ENCODE data around the gene CFAP53.
"Not testable (repeated sequence)": the region's sequence is repeated elsewhere in the genome, so short reads cannot be mapped to it uniquely, and the experiment has no call there.

The CFAP53 gene, protein sequence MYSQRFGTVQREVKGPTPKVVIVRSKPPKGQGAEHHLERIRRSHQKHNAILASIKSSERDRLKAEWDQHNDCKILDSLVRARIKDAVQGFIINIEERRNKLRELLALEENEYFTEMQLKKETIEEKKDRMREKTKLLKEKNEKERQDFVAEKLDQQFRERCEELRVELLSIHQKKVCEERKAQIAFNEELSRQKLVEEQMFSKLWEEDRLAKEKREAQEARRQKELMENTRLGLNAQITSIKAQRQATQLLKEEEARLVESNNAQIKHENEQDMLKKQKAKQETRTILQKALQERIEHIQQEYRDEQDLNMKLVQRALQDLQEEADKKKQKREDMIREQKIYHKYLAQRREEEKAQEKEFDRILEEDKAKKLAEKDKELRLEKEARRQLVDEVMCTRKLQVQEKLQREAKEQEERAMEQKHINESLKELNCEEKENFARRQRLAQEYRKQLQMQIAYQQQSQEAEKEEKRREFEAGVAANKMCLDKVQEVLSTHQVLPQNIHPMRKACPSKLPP

DNA sequence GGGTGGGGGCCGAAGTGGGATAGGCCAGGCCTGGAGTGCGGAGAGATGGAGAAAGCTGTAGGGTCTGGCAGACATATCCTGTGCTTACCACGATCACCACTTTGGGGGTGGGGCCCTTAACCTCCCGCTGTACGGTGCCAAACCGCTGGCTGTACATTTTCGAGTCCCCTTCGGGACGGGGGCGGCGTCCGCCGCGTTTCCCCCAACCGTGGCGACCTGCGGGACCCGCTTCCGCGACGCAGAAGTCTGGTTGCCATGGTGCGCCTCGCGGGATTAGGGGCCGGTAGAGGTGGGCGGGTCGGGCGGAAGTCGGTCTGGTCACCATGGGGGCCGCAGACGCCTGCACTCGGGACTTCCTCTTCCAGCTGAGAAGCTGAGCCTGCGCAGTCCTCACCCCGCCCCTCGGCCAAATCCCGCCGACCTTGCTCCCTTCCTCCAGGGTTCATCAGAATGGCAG, at the start of gene CFAP53:
CFAP53 (minus strand) TSS at position 248 of the 457 bp plus-strand sequence; CDS start at position 157, 91 bp downstream.
- peak; percentile 73 for DNase-seq (ENCODE audit: low read depth)

DNA sequence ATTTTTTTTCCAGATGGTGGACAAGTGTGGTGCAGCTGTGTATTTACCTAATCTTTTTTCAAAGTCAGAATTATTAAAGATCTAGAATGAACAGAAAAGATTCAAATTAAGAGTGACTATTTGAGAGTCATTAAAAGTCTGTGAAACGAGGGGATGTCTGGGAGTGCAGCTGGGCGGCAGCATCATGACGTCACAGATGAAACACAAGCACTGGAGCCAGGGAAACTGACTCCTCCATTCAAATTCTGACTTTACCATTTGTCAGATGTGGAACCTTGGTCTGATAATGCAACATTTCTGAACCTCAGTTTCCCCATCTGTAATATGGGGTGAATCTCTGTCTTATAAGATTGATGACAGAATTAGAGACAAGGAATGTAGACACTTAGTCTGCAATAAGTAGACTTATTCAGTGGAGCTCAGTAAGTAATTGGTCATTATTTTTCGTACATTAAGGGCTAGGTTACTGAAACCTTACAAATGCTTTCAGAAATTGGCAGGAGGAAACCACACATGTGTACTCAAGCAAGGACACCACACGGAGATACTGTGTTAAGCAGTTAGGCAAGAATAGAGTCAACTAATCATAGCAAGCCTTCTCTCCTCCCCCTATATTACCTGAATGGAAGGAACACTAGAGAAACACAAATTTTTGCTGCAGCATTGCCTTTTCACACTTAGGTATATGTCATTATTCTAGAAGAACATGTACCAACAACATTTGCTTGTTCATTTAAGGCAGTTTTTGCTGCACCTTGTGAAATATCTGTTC, 49.0 kb upstream of the CFAP53 start:
- no peak for DNase-seq (ENCODE audit: low read depth)

DNA sequence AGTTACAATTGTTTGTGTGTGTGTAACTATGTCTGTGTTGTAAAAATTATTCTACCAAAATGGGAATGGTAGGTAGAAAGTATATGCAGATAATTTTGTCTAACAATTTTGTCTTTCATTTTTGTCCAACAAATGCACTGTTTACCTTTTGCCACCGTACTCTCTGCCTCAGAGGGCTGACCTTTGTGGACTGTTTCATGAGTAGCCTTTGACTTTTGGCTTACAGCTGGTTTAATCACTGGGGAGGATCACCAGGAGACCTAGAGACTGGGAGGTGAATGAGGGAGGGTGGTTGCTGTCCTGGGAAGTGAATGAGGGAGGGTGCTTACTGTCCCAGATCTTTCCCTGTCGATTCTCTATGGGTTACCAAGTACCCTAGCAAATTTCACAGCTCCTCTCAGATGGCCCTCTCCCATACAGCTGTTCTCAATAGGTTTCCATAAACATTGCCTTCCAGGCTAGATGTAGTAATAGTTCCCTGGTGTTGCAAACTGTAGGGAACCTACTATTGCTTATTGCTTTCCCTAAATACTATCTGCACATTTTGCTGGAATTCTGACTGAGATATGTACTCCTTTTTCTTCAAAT, 47.7 kb upstream of the CFAP53 start:
- DNase-seq (ENCODE audit: low read depth) = no peak

DNA sequence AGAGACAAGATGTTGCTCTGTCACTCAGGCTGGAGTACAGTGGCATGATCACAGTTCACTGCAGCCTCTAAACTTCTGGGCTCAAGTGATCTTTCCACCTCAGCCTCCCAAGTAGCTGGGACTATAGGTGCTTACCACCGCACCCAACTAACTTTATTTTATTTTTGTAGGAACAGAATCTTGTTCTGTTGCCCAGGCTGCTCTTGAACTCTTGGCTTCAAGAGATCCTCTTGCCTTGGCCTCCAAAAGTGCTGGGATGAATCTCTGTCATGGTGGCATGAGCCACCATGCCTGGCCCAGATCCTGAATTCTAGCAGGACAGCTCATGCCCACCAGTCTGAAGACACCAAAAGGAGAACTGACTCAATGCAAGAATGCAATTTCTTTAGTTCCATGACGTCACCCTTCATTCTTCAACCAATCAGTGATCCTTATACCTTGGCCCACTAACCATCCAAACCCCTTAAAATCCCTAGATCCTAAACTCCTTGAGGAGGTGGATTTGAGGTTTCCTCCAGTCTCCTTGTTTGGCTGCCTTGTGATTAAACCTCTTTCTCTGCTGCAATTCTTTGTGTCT, 46.8 kb upstream of the CFAP53 start:
- DNase-seq (ENCODE audit: low read depth) = no peak

DNA sequence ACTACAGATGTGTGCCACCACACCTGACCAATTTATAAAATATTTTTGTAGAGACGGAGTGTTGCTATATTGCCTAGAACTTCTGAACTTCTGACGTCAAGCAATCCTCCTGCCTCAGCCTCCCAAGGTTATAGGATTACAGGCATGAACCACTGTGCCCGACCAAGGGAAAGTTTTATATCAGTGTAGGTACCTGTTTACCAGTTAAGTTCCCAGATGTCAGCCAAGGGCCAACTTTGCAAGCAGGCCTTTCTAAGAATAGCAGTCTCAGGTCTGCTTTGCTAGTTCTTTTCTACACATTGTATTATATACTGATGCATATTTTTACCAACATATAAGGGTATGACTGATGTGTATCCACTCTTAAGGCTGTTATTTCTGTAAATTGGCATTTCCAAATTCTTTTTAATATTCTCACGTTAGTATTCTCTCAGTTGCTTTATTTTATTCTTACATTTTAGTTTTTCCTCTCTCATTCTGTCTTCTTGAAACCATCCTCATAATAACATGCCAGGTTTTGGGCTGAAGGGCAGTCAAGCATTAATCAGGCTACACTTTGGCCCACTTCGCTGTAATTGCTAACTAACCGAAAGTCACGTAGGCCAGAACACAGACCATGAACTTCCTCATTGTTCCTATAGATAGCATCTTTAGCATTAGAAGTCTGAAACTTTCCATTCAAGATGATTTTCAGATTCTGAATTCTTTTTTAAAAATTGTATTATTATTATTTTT, 46.2 kb upstream of the CFAP53 start:
- DNase-seq (ENCODE audit: low read depth) = no peak

DNA sequence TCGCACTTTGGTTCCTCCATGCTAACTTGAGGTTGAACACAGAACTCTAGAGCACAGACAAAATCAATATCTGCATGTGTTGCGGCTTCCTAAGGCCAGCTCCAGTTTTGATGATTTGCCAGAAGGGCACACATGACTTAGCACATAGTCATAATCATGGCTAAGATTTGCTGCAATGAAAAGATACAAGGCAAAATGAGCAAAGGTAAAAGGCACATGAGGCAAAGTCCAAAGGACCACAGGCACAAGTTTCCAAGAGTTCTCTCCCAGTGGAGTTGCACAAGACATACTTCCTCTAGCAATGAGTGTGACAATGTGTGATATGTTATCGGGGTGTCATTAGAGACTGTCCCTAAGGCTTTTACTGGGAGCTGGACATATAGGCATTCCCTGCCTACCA, 45.4 kb upstream of the CFAP53 start:
- no peak for DNase-seq (ENCODE audit: low read depth)

DNA sequence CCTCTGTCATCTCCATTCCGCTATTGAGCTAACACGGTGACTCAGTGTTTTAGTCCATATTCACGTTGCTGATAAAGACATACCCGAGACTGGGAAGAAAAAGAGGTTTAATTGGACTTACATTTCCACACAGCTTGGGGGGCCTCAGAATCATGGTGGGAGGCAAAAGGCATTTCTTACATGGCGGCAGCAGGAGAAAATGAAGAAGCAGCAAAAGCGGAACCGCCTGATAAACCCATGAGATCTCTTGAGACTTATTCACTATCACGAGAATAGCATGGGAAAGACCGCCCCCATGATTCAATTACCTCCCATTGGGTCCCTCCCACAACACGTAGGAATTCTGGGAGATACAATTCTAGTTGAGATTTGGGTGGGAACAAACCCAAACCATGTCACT, 43.8 kb upstream of the CFAP53 start:
- no peak for DNase-seq (ENCODE audit: low read depth)

DNA sequence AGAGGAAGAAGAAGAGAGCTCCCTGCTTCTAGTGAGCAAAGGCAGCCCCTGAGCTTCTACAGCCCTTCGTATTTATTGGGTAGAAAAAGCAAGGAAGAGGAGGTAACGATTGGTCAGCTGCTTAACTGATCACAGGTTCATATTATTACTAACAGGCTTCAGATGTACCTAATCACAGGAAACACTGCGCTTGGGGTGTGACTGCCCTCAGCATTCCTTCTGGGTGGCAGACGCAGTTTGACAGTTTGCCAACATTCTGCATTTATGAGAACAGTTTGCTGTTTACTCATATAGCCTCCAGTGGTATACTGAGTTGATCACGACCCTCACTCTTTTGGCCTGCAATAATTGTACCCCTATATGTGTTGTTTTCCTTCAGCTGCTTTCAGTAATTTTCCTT, 42.6 kb upstream of the CFAP53 start:
- not testable (repeated sequence) for DNase-seq (ENCODE audit: low read depth)

DNA sequence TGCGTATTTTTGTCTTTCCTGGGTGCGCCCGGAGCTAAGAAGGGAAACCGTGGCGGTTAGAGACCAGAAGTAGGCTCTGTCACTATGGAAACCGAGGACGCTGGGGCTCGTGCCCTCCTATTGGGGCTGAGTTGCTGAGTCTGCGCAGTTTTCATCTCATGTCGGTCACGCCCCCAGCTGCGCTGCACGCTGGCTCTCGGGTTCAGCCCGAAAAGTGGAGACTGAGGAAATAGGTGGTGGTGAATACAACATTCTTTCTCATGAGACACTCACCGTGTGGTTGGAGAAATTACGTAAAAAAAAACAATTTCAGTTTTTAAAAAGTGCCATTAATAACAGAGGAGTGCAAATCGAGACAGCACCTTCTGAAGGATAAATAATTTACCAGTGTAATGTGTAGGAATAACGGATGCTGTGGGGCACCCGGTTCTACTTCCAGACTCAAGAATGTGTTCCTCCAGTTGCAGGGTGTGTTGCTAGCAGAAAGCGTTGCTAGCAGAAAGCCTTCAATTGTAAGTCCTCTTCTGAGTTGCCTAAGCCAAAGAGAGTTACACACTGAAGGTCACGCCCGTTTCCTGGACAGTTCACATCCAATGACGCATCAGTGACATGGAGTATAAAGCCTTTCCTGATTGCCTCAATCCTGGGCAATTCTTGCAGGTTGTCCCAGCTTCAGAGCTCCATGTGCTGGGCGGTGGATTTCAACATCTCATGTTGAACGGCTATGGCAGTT, 41.6 kb upstream of the CFAP53 start:
- peak; percentile 77 for DNase-seq (ENCODE audit: low read depth)

DNA sequence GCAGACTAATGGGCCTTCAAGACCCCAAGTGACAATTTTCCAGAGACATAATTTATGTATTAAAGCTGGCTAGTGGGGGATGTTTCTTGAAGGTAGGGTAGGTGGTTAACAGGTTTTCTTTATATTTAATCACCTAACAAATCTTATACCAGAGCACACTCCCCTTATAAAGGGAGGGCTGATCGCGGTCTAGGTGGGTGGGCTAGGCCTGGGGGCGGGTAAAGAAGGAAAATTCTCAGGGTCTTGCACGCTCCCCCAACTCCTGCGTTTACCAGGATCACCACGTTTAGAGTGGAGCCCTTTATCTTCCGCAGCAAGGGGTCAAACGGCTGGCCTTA, 41.1 kb upstream of the CFAP53 start:
- DNase-seq (ENCODE audit: low read depth) = no peak

DNA sequence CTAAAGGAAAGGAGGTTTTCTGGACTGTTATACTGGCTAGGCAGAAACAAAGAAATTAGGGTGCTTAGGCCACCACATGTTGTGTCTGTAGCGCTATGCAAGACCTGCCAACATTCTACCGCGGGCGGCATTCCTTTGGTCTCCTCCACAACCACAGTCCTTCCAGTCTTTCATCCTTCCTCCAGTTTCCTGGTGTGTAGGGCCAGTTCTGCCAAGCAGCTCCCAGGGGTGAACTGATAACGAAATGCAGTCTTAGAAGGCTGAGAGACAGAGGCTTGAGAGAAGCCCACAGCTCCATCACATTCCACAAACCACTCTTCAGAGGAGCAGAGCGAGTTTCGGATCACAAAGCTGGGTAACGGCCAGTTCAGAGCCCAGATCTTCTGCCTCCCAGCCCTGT, 40.6 kb upstream of the CFAP53 start:
- no peak for DNase-seq (ENCODE audit: low read depth)

DNA sequence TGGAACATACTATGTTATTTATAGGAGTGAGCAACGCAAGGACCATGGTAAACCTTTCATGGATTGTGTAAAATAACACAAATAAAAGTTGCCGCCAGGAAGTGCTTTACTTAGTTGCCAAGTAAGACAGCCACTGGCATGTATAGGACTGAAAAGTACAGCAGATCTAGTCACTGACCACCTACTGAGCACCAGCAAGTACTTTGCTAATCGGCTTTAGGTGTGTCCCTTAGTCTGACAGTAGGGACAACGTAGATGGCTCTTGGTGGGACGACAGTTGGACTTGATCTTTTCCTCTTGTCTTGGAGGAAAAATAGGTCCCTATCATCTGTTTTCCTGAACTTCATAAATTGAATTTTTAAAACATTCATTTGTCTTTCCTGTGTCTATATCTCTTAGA, 34.8 kb upstream of the CFAP53 start:
- no peak for DNase-seq (ENCODE audit: low read depth)

DNA sequence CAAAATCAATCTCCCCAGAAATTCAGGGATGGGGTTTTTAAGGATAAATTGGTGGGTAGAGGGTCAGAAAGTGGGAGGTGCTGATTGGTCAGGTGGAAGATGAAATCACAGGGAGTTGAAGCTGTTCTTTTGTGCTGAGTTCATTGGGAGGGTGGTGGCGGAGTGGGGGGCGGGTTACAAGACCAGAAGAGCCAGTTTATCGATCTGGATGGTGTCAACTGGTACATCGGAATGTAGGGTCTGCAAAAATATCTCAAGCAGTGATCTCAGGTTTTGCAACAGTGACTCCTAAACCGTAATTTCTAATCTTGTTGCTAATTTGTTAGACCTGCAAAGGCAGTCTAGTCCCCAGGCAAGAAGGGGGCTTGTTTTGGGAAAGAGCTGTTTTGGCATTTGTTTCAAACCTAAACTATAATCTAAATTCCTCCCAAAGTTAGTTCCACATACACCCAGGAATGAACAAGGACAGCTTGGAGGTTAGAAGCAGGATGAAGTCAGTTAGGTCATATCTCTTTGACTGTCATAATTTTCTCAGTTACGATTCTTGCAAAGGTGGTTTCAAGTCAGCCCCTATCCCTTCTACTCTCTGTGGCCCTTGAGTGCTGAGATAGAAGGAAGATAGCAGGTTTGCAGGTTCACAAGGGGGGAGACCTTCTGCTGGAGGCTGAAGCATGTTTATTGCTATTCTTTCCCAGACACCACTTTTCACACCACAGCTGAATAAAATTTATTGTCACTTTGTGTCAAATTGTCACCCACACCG, 33.5 kb upstream of the CFAP53 start:
- DNase-seq (ENCODE audit: low read depth) = no peak

DNA sequence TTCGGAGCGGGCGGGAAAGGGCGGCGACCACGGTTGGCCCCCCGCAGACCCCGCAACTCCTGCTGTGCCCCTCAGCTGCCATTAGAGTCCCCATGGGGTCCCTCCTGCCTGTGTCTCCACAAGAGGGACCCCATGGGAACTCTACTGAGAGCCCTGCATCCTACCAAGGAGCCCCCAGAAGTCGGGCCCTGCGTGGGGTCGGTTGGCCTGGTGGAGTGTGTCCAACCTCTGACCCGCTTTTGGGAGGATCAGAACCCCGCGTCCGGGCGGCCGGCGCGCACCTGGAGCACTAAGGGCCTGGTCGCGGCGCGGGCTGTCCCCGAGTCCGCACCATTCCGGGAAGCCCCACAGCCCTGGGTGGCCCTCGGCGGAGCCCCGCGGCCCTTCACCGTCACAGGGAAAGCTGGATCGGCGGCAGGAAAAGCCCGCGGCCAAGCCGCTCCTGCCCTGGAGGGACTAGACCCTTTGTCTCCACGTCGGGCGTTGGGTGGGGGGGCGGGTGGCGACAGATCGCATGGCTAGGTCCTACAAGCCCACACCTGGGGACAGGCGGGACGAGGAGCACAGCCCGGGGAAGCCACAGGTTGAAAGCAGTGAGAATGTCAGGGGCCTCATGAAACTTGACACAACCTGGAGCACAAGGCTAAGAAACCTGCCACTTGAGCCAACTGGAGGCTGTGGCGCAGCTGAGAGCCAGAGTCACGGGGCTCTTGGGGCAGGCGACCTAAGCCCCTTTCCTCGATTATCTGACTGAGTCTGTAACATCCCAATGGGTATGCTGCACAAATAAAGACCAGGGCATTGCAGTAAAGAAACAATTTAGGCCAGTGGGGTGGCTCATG, 32.4 kb upstream of the CFAP53 start:
- DNase-seq (ENCODE audit: low read depth) = no peak

DNA sequence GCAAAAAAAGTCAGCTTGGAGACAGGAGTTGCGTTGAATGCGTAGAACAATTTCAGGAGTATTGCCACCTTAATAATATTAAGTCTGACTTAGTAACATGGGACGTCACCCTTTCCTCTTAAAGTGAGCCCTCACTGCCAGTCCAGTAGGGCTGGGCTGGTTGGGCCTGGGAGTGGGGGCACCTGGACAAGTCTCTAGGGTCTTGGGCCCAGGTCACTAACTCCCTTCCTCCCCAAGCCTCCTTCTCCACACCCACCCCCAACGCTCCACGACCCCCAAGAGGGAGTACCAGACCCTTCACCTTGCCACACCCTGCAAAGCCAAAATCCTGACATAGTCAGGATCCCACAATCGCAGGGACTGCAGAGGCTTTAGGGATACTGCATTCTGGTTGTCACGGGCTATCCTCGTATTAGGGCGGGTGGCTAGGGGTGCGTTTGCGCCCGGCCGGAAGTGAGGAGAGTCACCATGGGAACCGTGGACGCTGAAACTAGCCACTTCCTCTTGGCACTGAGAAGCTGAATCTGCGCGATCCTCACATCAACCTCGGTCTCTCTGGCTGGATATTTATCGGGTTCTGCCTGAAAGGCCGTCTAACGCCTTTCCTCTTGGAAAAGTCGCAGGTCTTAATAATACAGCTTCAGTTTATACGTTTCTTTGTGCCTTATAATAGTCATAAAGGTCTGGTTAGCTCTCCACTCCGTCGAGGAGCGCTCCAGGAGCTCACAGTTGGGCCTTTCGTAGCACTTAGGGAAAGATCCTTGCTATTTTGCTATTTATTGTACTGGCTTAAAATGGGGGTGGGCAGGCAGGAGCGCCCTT, 31.5 kb upstream of the CFAP53 start:
- peak; percentile 41 for DNase-seq (ENCODE audit: low read depth)

DNA sequence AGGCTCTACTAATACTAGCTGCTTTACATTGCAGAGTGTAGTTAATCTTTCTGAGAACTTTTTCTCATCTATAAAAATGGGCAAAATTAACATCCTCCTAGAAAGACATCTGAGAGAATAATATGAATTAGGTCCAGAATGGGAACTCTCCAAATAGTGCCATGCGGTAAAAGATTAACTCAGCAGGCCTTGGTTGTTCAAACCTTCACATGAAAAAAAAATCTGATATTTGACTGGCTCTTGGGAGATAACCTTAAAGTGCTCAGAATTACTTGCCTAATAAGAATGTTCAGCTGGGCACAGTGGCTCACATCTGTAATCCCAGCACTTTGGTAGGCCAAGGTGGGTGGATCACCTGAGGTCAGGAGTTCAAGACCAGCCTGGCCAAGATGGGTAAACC, 26.7 kb upstream of the CFAP53 start:
- DNase-seq (ENCODE audit: low read depth) = no peak

DNA sequence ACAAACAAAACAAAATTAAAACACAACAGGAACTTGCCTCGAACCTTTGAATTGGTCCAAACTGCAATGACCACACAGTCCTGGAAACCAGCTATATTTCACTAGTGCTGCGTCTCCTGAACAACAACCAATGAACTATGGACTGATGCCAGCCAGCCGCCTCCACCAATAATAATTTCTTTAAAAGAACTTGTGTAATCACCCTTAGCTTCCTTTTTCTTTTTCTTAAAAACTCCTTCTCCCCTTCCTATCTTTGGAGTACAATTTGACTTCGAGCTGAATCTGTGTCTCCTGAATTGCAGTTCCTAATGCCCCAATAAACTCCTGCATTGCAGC, 22.8 kb upstream of the CFAP53 start:
- no peak for DNase-seq (ENCODE audit: low read depth)

DNA sequence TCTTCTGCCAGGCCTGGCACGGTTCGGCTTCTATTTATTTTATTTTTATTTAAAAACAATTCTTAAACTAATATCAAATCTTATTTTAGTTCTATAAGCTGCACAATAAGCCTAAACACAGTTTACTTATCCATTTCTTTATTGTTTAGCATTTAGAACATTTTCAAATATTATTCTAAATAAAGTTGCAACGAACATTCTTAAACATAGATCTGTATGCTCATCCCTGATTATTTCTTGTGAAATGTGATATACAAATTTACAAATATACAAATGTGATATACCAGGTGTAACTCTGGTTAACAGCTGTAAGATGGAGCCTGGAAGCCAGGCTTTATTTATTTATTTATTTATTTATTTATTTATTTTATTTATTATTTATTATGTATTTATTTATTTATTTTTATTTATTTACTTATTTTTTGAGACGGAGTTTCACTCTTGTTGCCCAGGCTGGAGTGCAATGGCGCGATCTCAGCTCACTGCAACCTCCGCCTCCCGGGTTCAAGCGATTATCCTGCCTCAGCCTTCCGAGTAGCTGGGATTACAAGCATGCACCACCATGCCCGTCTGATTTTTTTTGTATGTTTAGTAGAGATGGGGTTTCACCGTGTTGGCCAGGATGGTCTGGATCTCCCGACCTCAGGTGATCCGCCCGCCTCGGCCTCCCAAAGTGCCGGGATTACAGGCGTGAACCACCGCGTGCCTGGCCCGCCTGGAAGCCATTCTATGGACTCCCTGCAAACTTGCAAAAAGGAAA, 22.2 kb upstream of the CFAP53 start:
- DNase-seq (ENCODE audit: low read depth) = not testable (repeated sequence)
